Astrocyte (in vitro differentiated cells and primary cell): ENCODE data around the gene KCNQ5. TPM values are rescaled to one million over a fixed set of nuclear protein-coding genes. Genes with fewer than 3 reads are reported as not detected.

Experiments used
- DNase-seq: peaks from one replicate; pipeline ENCODE4 v3.0.0-alpha.2; 2010; ENCODE audit warnings: low read depth
- FAIRE-seq: peaks from 2 replicates; lab custom pipeline; 2011; peaks lifted over from hg19 to GRCh38; lab: Jason Lieb, UNC
- H2AFZ ChIP-seq: 2 replicates; pipeline ENCODE4 v1.6.0; 2012; ENCODE audit warnings: low read depth, low read length, inconsistent platforms
- H3K27ac ChIP-seq: 2 replicates; pipeline ENCODE4 v1.5.1; 2011; ENCODE audit warnings: low read depth, low read length, inconsistent platforms
- H3K27me3 ChIP-seq: 2 replicates; pipeline ENCODE4 v1.6.0; 2011; ENCODE audit warnings: low read length, inconsistent platforms; ENCODE audit not compliant: insufficient read depth
- H3K36me3 ChIP-seq: 2 replicates; pipeline ENCODE4 v1.5.1; 2011; ENCODE audit warnings: low read length, inconsistent platforms; ENCODE audit not compliant: insufficient read depth
- H3K4me1 ChIP-seq: 2 replicates; pipeline ENCODE4 v1.5.1; 2011; ENCODE audit warnings: low read length, inconsistent platforms; ENCODE audit not compliant: insufficient read depth
- H3K4me2 ChIP-seq: 2 replicates; pipeline ENCODE4 v1.6.0; 2012; ENCODE audit warnings: low read length, inconsistent platforms
- H3K4me3 ChIP-seq: 2 replicates; pipeline ENCODE4 v1.5.1; 2011; ENCODE audit warnings: low read depth, mild to moderate bottlenecking, low read length, inconsistent platforms; ENCODE audit not compliant: insufficient read depth
- H3K79me2 ChIP-seq: 2 replicates; pipeline ENCODE4 v1.6.0; 2012; ENCODE audit warnings: mild to moderate bottlenecking, low read length, inconsistent platforms; ENCODE audit not compliant: insufficient read depth
- H3K9ac ChIP-seq: 2 replicates; pipeline ENCODE4 v1.6.0; 2012; ENCODE audit warnings: mild to moderate bottlenecking, low read length, inconsistent platforms
- H3K9me3 ChIP-seq: 2 replicates; pipeline ENCODE4 v1.5.1; 2012; ENCODE audit warnings: low read depth, mild to moderate bottlenecking, low read length, inconsistent platforms; ENCODE audit not compliant: insufficient read depth
- H4K20me1 ChIP-seq: 2 replicates; pipeline ENCODE4 v1.6.0; 2012; ENCODE audit warnings: low read length, inconsistent platforms; ENCODE audit not compliant: insufficient read depth
- H3K27ac Mint-ChIP-seq: one replicate; pipeline ENCODE4 v1.8.0; 2021; ENCODE audit warnings: mild to moderate bottlenecking, mixed read lengths; ENCODE audit not compliant: unreplicated experiment
- H3K27me3 Mint-ChIP-seq: one replicate; pipeline ENCODE4 v1.8.0; 2021; ENCODE audit warnings: low read depth, mixed read lengths; ENCODE audit not compliant: unreplicated experiment
- H3K36me3 Mint-ChIP-seq: one replicate; pipeline ENCODE4 v1.8.0; 2021; ENCODE audit warnings: low read depth, mixed read lengths; ENCODE audit not compliant: unreplicated experiment
- H3K4me1 Mint-ChIP-seq: one replicate; pipeline ENCODE4 v1.8.0; 2021; ENCODE audit warnings: low read depth, mixed read lengths; ENCODE audit not compliant: unreplicated experiment
- H3K4me3 Mint-ChIP-seq: one replicate; pipeline ENCODE4 v1.8.0; 2021; ENCODE audit warnings: mild to moderate bottlenecking, moderate library complexity, mixed read lengths; ENCODE audit not compliant: unreplicated experiment
- H3K9me3 Mint-ChIP-seq: one replicate; pipeline ENCODE4 v1.8.0; 2021; ENCODE audit warnings: mild to moderate bottlenecking, mixed read lengths; ENCODE audit not compliant: unreplicated experiment
- EZH2 ChIP-seq: IDR thresholded peaks from 2 replicates; pipeline ENCODE4 v1.6.1; 2012; ENCODE audit warnings: mild to moderate bottlenecking, low read length, inconsistent platforms; ENCODE audit not compliant: insufficient read depth
- total RNA-seq: library from RNA; stranded (reverse); gene quantifications from 2 replicates; pipeline ENCODE4 v1.2.1, GENCODE V29; 2021
- TF ChIP-seq, protein P1 (sequence below): IDR thresholded peaks from 2 replicates; pipeline ENCODE4 v1.5.1; 2011; ENCODE audit warnings: low read depth, mild to moderate bottlenecking, inconsistent platforms, low read length, moderate library complexity; ENCODE audit not compliant: insufficient read depth

The KCNQ5 gene
- total RNA-seq, 1 donor from 2014 or later: 2.0 TPM

- no peak for DNase-seq
- TF ChIP-seq, protein P1, sequence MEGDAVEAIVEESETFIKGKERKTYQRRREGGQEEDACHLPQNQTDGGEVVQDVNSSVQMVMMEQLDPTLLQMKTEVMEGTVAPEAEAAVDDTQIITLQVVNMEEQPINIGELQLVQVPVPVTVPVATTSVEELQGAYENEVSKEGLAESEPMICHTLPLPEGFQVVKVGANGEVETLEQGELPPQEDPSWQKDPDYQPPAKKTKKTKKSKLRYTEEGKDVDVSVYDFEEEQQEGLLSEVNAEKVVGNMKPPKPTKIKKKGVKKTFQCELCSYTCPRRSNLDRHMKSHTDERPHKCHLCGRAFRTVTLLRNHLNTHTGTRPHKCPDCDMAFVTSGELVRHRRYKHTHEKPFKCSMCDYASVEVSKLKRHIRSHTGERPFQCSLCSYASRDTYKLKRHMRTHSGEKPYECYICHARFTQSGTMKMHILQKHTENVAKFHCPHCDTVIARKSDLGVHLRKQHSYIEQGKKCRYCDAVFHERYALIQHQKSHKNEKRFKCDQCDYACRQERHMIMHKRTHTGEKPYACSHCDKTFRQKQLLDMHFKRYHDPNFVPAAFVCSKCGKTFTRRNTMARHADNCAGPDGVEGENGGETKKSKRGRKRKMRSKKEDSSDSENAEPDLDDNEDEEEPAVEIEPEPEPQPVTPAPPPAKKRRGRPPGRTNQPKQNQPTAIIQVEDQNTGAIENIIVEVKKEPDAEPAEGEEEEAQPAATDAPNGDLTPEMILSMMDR: no peak
These were observed 378.6 kb downstream of the KCNQ5 start for GRCh38 chr6:73000460-73000859.

DNA sequence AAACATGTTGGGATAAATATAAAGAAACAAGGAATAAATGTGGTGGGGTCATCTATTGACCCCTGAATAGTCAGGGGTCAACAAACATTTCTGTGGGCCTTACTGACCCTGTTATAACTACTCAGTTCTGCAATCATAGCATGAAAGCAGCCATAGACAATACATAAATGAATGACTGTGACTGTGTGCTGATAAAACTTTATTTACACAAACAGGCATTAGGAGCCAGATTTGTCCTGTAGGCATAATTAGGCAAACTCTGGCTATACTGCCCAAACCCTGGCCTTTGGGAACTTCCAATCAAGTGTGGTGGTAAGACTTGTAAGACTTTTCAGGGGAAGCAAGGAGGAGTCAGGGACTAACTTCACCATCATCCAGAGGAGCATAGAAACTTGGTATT is 380.7 kb downstream of the KCNQ5 start:
- no peaks in the 10 kb centered on the region for H3K79me2 ChIP-seq
- Mint-ChIP-seq H3K27me3 (no peaks in the 10 kb centered on the region), H3K4me1 (no peaks in the 10 kb centered on the region), H3K4me3 (no peak overlapping the region), H3K27ac (no peak overlapping the region), H3K36me3 (no peaks in the 10 kb centered on the region), H3K9me3 (no peaks in the 10 kb centered on the region)
- H3K4me1 ChIP-seq: no peaks in the 10 kb centered on the region
- H3K36me3 ChIP-seq: no peaks in the 10 kb centered on the region
- no peak overlapping the region for H3K4me3 ChIP-seq
- DNase-seq (no peak), FAIRE-seq (no peak)
- H3K27me3 ChIP-seq: no peaks in the 10 kb centered on the region
- H3K9ac ChIP-seq: no peak overlapping the region
- no peak overlapping the region for H3K27ac ChIP-seq
- TF ChIP-seq, protein P1: no peak
- no peak for TF ChIP-seq EZH2
- no peak overlapping the region for H3K4me2 ChIP-seq
- H2AFZ ChIP-seq: no peak overlapping the region
- no peaks in the 10 kb centered on the region for H3K9me3 ChIP-seq
- H4K20me1 ChIP-seq: no peaks in the 10 kb centered on the region

More at GRCh38 chr6:73000460-73000859, 378.6 kb downstream of the KCNQ5 start:
- FAIRE-seq: no peak
- no peaks in the 10 kb centered on the region for H3K27me3 Mint-ChIP-seq
- no peak overlapping the region for H3K27ac Mint-ChIP-seq
- no peaks in the 10 kb centered on the region for H3K36me3 Mint-ChIP-seq
- Histone ChIP-seq H3K36me3 (no peaks in the 10 kb centered on the region), H3K79me2 (no peaks in the 10 kb centered on the region), H2AFZ (no peak overlapping the region), H3K27me3 (no peaks in the 10 kb centered on the region), H3K4me3 (no peak overlapping the region), H3K9me3 (no peaks in the 10 kb centered on the region), H3K4me2 (no peak overlapping the region), H3K27ac (no peak overlapping the region), H4K20me1 (no peaks in the 10 kb centered on the region), H3K4me1 (no peaks in the 10 kb centered on the region), H3K9ac (no peak overlapping the region)
- no peaks in the 10 kb centered on the region for H3K9me3 Mint-ChIP-seq
- no peak overlapping the region for H3K4me3 Mint-ChIP-seq
- no peaks in the 10 kb centered on the region for H3K4me1 Mint-ChIP-seq

DNA sequence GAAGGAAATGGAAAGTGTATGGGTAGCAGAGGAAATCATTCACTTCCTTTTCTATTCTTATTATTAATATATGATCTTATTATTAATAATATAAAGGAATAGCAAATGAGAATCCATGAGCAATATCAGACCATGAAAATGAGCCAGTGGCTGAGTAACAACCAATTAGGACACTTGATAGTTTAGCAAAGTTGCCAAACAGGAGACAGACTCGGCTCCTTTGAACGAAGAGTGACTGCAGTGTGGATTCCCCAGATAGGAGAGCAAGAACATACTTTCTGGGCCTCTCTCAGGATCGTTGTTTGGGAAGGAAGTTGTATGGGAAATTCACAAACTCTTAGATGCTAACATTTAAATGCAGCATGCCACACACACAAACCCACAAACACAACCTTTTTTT is 381.4 kb downstream of the KCNQ5 start:
- no peak for FAIRE-seq

More for the DNA sequence above, 381.4 kb downstream of the KCNQ5 start:
- Mint-ChIP-seq H3K4me3 (no peak overlapping the region), H3K4me1 (no peaks in the 10 kb centered on the region), H3K9me3 (no peaks in the 10 kb centered on the region), H3K27me3 (no peaks in the 10 kb centered on the region), H3K36me3 (no peaks in the 10 kb centered on the region), H3K27ac (no peak overlapping the region)
- no peak overlapping the region for H3K27ac ChIP-seq
- H3K36me3 ChIP-seq: no peaks in the 10 kb centered on the region
- TF ChIP-seq, protein P1: no peak
- no peak for TF ChIP-seq EZH2
- no peak overlapping the region for H2AFZ ChIP-seq
- no peak overlapping the region for H3K9ac ChIP-seq
- no peak overlapping the region for H3K4me2 ChIP-seq
- H3K4me3 ChIP-seq: no peak overlapping the region
- no peak for DNase-seq
- H3K27me3 ChIP-seq: no peaks in the 10 kb centered on the region
- no peaks in the 10 kb centered on the region for H3K9me3 ChIP-seq
- no peaks in the 10 kb centered on the region for H3K4me1 ChIP-seq
- no peaks in the 10 kb centered on the region for H4K20me1 ChIP-seq
- no peaks in the 10 kb centered on the region for H3K79me2 ChIP-seq
